Colonic mucosa (tissue), 4 donors: ENCODE results near the gene IFNA10. TPM values are rescaled to one million over a fixed set of nuclear protein-coding genes. Genes with fewer than 3 reads are reported as not detected.
A peak's percentile ranks its signal among the peaks of the same experiment; 100 is the strongest.
"Not testable (repeated sequence)": the region's sequence is repeated elsewhere in the genome, so short reads cannot be mapped to it uniquely, and the experiment has no call there.

Source experiments
- DNase-seq: peaks from one replicate; pipeline ENCODE4 v3.0.0-alpha.2; 2020
- H3K27ac ChIP-seq: fragments of 200-600 bp; one replicate; pipeline ENCODE4 v1.8.0; 2021
- H3K27me3 ChIP-seq: fragments of 200-600 bp; one replicate; pipeline ENCODE4 v1.8.0; 2021
- H3K36me3 ChIP-seq: fragments of 200-600 bp; one replicate; pipeline ENCODE4 v1.8.0; 2021
- H3K4me1 ChIP-seq: fragments of 200-600 bp; one replicate; pipeline ENCODE4 v1.8.0; 2021; ENCODE audit warnings: mild to moderate bottlenecking
- H3K4me3 ChIP-seq: fragments of 200-600 bp; one replicate; pipeline ENCODE4 v1.8.0; 2021
- H3K9ac ChIP-seq, 2 donors: one replicate each; pipeline ENCODE4 v1.7.0; 2013; ENCODE audit warnings: control low read depth in 2 of 2, low read depth in 2 of 2, low read length in 2 of 2
- H3K9me3 ChIP-seq: fragments of 200-600 bp; one replicate; pipeline ENCODE4 v1.8.0; 2021
- CTCF ChIP-seq: fragments of 200-600 bp; IDR thresholded peaks from one replicate; pipeline ENCODE4 v1.8.0; 2022; ENCODE audit warnings: antibody characterized with exemption, mild to moderate bottlenecking
- intact Hi-C: fragments of 100-400 bp; cut with DNase I; formaldehyde crosslinking; loops from one replicate; pipeline ENCODE4 v1.14.1; 2022
- total RNA-seq, 2 donors: library from RNA; stranded (reverse); fragmentation: NEBNext Ultra II Directional in 1 of 2; extraction: Animal tissue kit (Norgen Biotek cat#: 25700) in 1 of 2; gene quantifications; one replicate each; pipeline ENCODE4 v1.2.1, GENCODE V29; 2021
- donor health status: healthy.
- donor health status: DM: no; HTN: no; CAD: no.
- donor health status: DM: no; HTN: no; CAD: no.

IFNA10 gene
- total RNA-seq, 2 donors from 2014 or later, result not detected

GRCh38 chr9:21194867-21195776 lies 11.8 kb downstream of the IFNA10 start:
- H3K4me1 ChIP-seq, H3K27me3 ChIP-seq, H3K27ac ChIP-seq, H3K36me3 ChIP-seq, intact Hi-C loops, H3K9ac ChIP-seq, H3K4me3 ChIP-seq, H3K9me3 ChIP-seq: not testable (repeated sequence)
- DNase-seq, result peak; percentile 32
- peak; percentile 24 for TF ChIP-seq CTCF

DNA sequence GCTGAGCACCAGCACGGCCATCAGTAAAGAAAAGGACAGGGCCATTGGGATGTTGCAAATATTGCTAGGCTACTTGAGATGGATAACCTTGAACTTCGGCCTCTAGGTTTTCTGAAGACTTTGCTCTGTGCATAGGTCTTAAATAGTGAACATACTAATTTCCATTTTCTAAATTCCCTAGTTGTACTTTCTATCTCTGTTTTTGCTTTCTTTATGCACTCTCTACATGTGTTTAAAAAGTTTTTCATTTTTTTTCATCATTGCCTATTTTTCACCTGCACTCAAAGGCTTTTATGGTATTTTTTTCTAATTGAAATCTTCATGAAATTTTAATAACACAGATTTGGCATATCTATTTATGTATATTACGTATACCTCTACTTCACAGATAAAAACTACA lies 19.5 kb downstream of the IFNA10 start, which contains the start of gene IFNA4:
IFNA4 (minus strand) TSS at position 101 of the 400 bp plus-strand sequence; CDS start at position 45, 56 bp downstream.
- H3K4me1 ChIP-seq, H3K4me3 ChIP-seq, H3K27ac ChIP-seq, H3K36me3 ChIP-seq, H3K9ac ChIP-seq, intact Hi-C loops, H3K27me3 ChIP-seq, H3K9me3 ChIP-seq, DNase-seq: not testable (repeated sequence)

GRCh38 chr9:21182810-21183736 lies 23.9 kb downstream of the IFNA10 start:
- H3K36me3 ChIP-seq, DNase-seq, H3K4me1 ChIP-seq, H3K9ac ChIP-seq, H3K9me3 ChIP-seq, H3K27me3 ChIP-seq, intact Hi-C loops, H3K4me3 ChIP-seq, H3K27ac ChIP-seq: not testable (repeated sequence)

GRCh38 chr9:21174671-21175070 lies 32.3 kb downstream of the IFNA10 start:
- Histone ChIP-seq H3K27ac (no peak overlapping the region), H3K4me1 (no peaks in the 10 kb centered on the region), H3K36me3 (no peaks in the 10 kb centered on the region), H3K27me3 (no peaks in the 10 kb centered on the region), H3K9me3 (no peaks in the 10 kb centered on the region), H3K9ac (no peak overlapping the region), H3K4me3 (no peak overlapping the region)
- intact Hi-C loops, result no loop called here
- DNase-seq, result no peak
- no peak for TF ChIP-seq CTCF

DNA sequence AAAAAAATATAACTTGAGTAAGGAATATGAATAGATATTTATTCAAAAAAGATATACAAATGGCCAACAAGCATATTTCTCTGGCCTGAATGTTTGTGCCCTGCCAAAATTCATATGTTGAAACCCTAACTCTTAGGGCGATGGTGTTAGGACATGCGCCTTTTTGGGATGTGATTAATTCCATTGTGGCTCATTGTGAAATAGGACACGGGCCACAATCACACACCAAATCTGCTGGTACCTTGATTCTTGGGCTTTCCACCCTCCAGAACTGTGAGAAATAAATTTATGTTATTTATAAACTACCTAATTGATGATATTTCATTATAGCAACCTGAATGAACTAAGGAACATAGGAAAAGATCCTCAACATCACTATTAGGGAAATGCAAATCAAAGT lies 34.8 kb downstream of the IFNA10 start:
- intact Hi-C loops, result no loop called here
- no peaks in the 10 kb centered on the region for H3K27me3 ChIP-seq
- H3K36me3 ChIP-seq, result no peaks in the 10 kb centered on the region
- no peak overlapping the region for H3K4me3 ChIP-seq
- H3K9ac ChIP-seq, result no peak overlapping the region
- no peak for DNase-seq
- no peak for TF ChIP-seq CTCF
- no peaks in the 10 kb centered on the region for H3K9me3 ChIP-seq
- H3K4me1 ChIP-seq, result no peaks in the 10 kb centered on the region
- H3K27ac ChIP-seq, result no peak overlapping the region

GRCh38 chr9:21171351-21171750 lies 35.6 kb downstream of the IFNA10 start:
- H3K27ac ChIP-seq, result no peak overlapping the region
- H3K4me3 ChIP-seq, result no peak overlapping the region
- H3K27me3 ChIP-seq, result no peaks in the 10 kb centered on the region
- H3K36me3 ChIP-seq, result no peaks in the 10 kb centered on the region
- H3K9me3 ChIP-seq, result no peaks in the 10 kb centered on the region
- DNase-seq, result no peak
- no peak for TF ChIP-seq CTCF
- no peaks in the 10 kb centered on the region for H3K4me1 ChIP-seq
- no peak overlapping the region for H3K9ac ChIP-seq
- intact Hi-C loops, result no loop called here

DNA sequence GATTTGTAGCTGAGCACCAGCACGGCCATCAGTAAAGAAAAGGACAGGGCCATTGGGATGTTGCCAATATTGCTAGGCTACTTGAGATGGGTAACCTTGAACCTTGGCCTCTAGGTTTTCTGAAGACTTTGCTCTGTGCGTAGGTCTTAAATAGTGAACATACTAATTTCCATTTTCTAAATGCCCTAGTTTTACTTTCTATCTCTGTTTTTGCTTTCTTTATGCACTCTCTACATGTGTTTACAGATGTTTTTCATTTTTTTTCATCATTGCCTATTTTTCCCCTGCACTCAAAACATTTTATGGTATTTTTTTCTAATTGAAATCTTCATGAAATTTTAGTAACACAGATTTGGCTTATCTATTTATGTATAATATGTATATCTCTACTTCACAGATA lies 40.4 kb downstream of the IFNA10 start, which contains the start of gene IFNA21:
IFNA21 (minus strand) TSS at position 101 of the 400 bp plus-strand sequence; CDS start at position 53, 48 bp downstream.
- H3K9me3 ChIP-seq, intact Hi-C loops: not testable (repeated sequence)

More for the DNA sequence above, 40.4 kb downstream of the IFNA10 start, which contains the start of gene IFNA21:
- not testable (repeated sequence) for H3K27me3 ChIP-seq, H3K9ac ChIP-seq, DNase-seq, H3K27ac ChIP-seq, H3K4me1 ChIP-seq, H3K4me3 ChIP-seq, H3K36me3 ChIP-seq
